HG02623 (cell line): ENCODE results near the gene SUSD2.
"Not testable (repeated sequence)": the region's sequence is repeated elsewhere in the genome, so short reads cannot be mapped to it uniquely, and the experiment has no call there.

Experiments
- ATAC-seq: cut with Tn5 transposase; IDR thresholded peaks from one replicate; pipeline ENCODE4 v1.9.1; 2021; ENCODE audit warnings: moderate library complexity; ENCODE audit not compliant: unreplicated experiment

SUSD2 gene

DNA sequence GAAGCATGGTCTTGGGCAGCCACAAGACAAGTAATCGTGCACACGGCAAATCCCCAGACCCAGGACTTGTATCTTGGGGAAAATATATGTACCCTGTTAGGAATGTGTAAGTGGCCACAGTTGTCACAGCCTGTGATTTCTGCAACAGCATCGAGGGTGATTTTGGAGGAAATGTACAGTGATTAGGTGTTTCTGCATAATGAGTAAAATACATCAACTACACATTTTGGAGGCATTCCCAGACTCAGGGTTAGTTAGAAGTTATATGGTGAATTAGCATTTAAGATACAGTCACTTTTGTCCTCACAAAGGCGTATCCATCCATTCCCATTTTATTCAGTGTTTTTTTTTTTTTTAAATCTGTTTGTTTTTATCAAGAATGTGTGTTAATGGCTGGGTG is 28.4 kb downstream of the SUSD2 start:
- ATAC-seq, result no peak

DNA sequence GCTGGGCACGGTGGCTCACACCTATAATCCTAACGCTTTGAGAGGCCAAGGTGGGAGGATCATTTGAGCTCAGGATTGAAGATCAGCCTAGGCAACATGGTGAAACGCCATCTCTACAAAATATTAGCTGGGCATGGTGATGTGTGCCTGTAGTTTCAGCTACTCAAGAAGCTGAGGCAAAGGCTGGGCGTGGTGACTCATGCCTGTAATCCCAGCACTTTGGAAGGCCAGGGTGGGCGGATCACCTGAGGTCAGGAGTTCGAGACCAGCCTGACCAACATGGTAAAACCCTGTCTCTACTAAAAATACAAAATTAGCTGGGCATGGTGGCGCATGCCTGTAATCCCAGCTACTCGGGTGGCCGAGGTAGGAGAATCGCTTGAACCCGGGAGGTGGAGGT is 29.1 kb downstream of the SUSD2 start:
- not testable (repeated sequence) for ATAC-seq

DNA sequence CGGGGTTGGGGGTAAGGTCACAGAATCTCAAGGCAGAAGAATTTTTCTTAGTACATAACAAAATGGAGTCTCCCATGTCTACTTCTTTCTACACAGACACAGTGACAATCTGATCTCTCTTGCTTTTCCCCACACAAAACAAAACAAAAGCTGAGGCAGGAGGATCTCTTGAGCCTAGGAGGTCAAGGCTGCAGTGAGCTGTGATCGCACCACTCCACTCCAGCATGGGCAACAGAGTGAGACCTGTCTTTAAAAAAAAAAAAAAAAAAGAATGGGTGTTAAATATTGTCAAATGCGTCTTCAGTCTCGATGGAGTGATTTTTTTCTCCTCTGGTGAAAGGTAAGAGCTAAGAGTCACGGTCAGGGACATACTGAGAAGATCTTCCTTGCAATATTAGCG is 30.4 kb downstream of the SUSD2 start:
- not testable (repeated sequence) for ATAC-seq

GRCh38 chr22:24213111-24213510 is 31.8 kb downstream of the SUSD2 start:
- ATAC-seq, result not testable (repeated sequence)

DNA sequence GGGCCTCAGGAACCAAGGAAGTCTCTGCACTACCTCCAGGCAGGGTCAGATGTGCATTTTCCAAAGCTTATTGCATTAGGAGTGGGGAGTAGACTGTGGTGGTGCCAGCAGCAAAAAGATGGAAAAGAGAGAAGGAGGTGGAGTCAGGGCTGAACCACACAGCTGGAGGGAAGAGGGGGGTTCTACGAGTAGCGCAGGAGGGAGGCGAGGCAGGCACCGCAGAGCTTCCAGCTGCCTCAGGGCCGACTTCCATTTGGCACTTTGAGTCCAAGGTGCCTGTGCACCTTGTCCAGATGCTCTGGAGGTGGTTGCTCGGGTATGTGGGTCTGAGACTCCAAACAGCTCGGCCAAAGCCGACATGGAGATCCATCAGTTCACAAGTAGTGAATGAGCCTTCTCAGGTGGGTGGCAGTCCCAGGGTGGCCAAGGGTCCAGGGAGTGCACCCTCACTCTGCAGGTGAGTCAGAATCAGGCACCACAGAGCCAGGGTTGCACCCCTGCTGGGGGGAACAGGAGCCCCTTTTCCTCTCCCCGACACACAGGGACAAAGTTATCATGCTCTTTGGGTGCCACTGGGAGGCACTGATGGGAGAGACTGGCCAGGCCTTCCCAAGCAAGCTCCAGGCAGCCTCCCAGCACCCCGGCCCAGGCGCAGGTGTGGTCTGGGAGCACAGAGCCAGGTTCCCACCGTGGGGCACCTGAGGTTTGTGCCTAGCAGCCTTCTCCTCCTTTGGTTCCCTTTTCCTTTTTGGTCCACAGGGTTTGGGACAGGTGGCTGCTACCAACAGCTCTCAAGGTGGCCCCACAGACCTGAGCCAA is 33.4 kb downstream of the SUSD2 start:
- no peak for ATAC-seq

GRCh38 chr22:24216541-24217209 is 35.4 kb downstream of the SUSD2 start:
- ATAC-seq, result no peak

DNA sequence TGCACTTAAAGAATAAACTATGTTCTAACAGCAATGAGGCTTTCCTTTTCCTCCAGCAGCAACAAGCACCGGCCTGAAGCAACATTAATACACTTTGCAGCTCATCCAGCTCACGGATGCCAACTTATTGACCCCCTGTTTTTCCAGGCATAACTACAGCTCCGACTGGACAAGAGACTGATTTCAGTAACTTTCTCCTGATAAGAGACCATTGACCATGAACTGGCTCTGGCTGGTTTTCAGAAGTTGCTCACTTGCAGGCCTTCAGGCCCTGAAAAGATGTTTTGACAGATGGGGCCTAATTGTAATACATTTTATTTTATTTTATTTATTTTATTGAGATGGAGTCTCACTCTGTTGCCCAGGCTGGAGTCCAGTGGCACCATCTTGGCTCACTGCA is 36.1 kb downstream of the SUSD2 start:
- no peak for ATAC-seq

DNA sequence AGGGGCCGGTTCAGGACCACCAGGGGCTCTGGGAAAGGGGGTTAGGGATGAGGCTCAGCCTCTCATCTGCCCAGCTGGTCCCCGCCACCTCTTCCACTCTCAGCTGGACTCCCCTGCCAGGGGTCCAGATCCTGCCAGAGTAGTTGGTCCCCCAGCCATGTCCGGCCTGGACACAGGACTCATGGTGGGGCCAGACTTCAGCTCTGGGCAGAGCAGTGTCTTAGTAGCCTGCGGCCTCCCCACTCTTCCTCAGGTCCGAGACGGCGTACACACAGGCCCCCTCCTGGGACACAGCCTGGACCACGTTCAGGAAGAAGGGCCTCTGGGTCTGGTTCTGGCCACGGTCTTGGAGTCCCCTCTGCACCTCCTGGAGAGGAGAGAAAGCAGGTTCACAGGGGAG is 38.5 kb downstream of the SUSD2 start:
- ATAC-seq, result no peak

- no peak for ATAC-seq
Measured at GRCh38 chr22:24224468-24224867, 43.2 kb downstream of the SUSD2 start.

- no peak for ATAC-seq
Measured at GRCh38 chr22:24225044-24225601, 43.8 kb downstream of the SUSD2 start.

DNA sequence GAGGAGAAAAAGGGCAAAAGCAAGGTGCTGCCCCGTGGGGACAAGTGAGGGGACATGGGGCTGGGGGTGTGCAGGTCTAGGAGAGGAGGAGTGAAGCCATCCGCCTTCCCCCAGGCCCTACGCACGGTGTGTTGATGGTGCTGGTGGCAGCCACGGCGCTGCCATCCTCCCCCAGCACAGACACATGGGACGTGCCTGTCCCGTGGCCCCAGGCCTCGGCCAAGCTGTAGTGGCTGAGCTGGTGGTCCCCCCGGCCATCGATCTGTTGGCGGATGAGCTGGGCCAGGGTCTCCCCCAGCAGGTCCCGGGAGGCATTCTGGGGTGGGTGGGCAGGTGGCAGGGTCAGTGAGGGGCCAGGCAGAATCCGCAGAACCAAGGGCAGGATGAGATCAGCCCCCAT is 44.7 kb downstream of the SUSD2 start:
- no peak for ATAC-seq

DNA sequence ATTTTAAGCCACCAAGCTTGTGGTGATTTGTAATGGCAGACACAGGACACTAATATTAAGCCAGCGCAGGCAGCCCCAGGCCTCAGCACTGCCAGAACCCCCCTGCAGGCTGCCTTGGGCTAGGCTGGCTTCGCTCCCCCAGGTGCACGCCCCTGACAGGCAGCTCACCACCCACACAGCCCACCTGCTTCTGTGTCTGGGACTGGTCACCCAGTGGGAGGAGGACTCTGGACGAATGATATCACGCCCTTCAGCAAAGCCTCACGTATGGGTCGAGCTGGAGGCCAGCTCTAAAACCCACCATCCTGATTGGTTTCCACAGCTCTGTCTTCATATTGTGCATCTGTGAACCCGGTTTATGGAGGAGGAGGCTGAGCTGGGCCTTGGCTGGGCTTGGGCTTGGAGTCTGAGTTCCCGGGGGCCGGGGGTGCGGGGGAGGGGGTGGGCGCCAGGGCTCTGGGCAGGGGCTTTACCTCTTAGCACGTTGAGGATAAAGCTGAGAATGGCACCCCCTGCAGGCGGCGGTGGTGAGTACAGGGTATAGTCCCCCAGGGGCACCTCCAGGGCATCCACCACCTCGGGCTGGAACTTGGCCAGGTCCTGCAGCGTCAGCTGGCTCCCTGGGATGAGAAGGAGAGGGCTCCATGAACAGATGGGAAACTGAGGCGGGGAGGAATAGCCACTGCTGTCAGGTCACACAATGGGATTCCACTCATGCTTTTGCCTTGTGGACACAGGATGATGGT is 49.8 kb downstream of the SUSD2 start:
- no peak for ATAC-seq

DNA sequence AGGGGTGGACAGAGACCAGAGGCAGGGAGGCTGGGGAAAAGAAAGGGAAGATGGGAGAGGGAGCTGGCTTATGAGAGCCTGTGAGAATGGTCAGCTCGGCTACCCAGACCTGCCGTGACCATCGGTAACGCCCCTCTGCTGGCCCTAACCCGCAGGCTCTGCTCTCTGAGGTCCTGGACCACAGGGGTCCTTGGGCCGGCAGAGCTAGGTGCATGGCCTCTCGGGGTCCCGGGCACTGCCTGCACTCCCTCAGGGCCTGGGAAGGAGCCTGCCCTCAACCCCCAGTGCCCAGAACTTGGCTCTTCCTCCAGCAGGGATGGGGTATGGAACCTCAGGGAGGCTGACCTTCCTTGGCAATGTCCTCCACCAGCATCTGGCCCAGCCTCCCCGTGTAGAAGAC is 50.4 kb downstream of the SUSD2 start:
- ATAC-seq, result no peak

DNA sequence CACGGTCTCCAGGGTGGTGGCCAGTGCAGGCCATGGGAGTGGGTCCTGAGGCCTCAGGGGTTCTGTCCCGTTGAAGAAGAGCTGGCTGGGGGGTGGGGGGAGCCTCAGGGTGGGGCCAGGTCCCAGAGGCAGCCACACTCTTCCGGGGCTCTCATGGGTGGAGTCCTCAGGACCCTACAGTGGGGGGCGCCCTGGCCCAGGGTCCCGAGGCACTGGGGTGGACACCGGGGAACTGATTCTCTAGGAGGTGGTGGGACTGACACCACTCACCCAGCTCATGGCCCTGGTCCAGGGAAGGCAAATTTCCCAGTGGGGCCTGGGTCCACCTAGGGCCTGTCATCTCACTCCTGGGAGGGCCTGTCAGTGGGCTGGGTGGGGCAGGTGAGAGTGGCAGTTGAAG is 50.8 kb downstream of the SUSD2 start:
- ATAC-seq, result no peak

DNA sequence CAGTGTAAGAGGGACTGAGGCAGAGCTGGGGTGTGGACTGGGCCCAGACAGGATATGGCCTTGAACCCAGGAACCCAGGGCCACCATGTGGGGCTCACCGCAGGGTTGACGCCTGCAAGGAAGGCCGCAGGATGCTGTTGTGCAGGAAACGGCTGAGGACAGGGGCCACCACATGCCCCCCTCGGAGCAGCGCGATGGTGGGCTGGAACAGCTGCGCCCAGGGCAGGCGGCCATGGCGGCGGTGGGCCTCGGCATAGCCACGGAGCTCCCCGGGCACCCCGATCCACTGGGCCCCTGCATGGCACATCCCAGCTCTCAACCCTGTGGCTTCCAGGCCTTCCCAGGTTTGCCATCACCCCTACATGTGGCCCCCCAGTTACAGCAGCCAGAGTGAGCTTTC is 51.4 kb downstream of the SUSD2 start:
- no peak for ATAC-seq

GRCh38 chr22:24233235-24233634 is 51.9 kb downstream of the SUSD2 start:
- ATAC-seq, result no peak

DNA sequence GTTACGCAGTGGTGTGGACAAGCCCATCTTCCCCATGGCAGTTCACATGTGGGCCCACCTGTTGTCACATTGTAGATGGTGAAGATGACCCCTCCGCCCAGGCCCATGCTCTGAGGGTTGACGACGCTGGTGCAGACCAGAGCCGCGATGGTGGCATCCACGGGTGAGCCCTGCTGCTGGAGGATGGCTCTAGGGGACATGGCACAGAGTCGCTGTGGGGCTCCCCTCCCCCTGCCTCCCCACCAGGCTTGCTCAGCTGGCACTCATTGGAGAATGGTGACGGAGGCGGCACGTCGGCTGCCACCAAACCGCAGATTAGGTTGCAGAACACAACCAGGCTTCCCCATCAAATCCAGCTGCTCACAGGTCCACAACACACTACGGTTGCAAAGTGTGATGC is 52.5 kb downstream of the SUSD2 start:
- ATAC-seq, result no peak

DNA sequence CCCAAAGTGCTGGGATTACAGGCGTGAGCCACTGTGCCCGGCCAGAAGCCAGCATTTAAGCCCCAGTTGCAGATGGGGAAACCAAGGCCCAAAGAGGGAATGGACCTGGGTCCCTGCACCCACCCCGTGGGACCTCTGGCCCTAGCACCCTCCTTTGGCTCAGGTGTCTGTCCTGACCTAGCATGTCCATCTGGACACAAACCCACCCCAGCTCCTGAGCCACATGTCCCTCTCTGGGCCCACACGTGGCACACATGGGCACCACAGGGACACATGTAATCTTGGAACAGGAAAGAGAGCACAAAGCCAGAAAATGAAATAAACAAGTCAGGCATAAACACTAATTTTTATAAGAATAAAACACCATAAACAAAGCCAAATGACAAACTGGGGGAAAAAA is 54.0 kb downstream of the SUSD2 start:
- ATAC-seq, result no peak

- ATAC-seq, result no peak
Measured at GRCh38 chr22:24236656-24237055, 55.4 kb downstream of the SUSD2 start.

- ATAC-seq, result not testable (repeated sequence)
Measured at GRCh38 chr22:24238101-24238694, 56.9 kb downstream of the SUSD2 start.
